ENCODE data around the gene BCAS1.

BCAS1 gene

GRCh38 chr20:53957451-53958172, 112.8 kb downstream of the BCAS1 start:
- DNase-seq: no peak

GRCh38 chr20:53956013-53956715, 114.2 kb downstream of the BCAS1 start:
- no peak for DNase-seq

- no peak for DNase-seq
Observed at GRCh38 chr20:53954723-53955658, 115.4 kb downstream of the BCAS1 start.

GRCh38 chr20:53952528-53953096, 117.8 kb downstream of the BCAS1 start:
- DNase-seq: no peak

- no peak for DNase-seq
Observed at GRCh38 chr20:53950578-53950977, 119.8 kb downstream of the BCAS1 start.

GRCh38 chr20:53950031-53950430, 120.4 kb downstream of the BCAS1 start:
- no peak for DNase-seq

GRCh38 chr20:53949319-53949839, 121.0 kb downstream of the BCAS1 start:
- peak; percentile 36 for DNase-seq

GRCh38 chr20:53948383-53949318, 121.7 kb downstream of the BCAS1 start:
- no peak for DNase-seq

GRCh38 chr20:53947501-53948195, 122.7 kb downstream of the BCAS1 start:
- no peak for DNase-seq

GRCh38 chr20:53946106-53946505, 124.3 kb downstream of the BCAS1 start:
- DNase-seq: no peak

- no peak for DNase-seq
Observed at GRCh38 chr20:53945478-53945877, 124.9 kb downstream of the BCAS1 start.

GRCh38 chr20:53944796-53945195, 125.6 kb downstream of the BCAS1 start:
- DNase-seq: no peak

- no peak for DNase-seq
Observed at GRCh38 chr20:53943522-53944291, 126.7 kb downstream of the BCAS1 start.

- DNase-seq: no peak
Observed at GRCh38 chr20:53942973-53943372, 127.4 kb downstream of the BCAS1 start.

GRCh38 chr20:53942472-53942816, 128.0 kb downstream of the BCAS1 start:
- DNase-seq: no peak

GRCh38 chr20:53941680-53942471, 128.5 kb downstream of the BCAS1 start:
- DNase-seq: no peak

GRCh38 chr20:53940907-53941545, 129.4 kb downstream of the BCAS1 start:
- no peak for DNase-seq

GRCh38 chr20:53940360-53940702, 130.1 kb downstream of the BCAS1 start:
- DNase-seq: no peak
